LNCAP (cell line): ENCODE data around the gene OSBPL10.

ENCODE experiments used
- TF ChIP-seq, protein P1 (sequence below): fragments of 450-650 bp; IDR thresholded peaks from 2 replicates; pipeline ENCODE4 v1.5.1; 2017; ENCODE audit warnings: mild to moderate bottlenecking

The OSBPL10 gene

GRCh38 chr3:31648286-31648968, 332.6 kb downstream of the OSBPL10 start:
- TF ChIP-seq, protein P1, sequence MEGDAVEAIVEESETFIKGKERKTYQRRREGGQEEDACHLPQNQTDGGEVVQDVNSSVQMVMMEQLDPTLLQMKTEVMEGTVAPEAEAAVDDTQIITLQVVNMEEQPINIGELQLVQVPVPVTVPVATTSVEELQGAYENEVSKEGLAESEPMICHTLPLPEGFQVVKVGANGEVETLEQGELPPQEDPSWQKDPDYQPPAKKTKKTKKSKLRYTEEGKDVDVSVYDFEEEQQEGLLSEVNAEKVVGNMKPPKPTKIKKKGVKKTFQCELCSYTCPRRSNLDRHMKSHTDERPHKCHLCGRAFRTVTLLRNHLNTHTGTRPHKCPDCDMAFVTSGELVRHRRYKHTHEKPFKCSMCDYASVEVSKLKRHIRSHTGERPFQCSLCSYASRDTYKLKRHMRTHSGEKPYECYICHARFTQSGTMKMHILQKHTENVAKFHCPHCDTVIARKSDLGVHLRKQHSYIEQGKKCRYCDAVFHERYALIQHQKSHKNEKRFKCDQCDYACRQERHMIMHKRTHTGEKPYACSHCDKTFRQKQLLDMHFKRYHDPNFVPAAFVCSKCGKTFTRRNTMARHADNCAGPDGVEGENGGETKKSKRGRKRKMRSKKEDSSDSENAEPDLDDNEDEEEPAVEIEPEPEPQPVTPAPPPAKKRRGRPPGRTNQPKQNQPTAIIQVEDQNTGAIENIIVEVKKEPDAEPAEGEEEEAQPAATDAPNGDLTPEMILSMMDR, result no peak

- TF ChIP-seq, protein P1, result no peak
Observed at GRCh38 chr3:31645256-31645655, 335.8 kb downstream of the OSBPL10 start.

DNA sequence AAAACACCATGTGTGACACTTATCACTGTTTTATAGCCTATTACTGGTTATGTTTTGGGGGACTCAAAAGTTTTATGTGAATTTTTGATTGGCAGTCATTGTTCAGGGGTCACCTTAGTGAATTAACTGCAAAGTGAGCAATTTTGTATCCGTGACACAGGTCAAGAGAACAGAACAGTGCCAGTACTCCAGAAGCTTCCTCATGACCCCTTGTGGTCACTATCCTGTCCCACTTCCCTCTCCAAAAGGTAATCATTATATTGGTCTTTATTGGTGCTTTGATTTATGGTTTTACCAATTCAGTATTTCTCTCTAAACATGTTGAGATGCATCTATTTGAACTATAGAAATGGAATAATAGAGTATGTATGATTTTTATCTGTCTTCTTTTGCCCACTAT, 341.2 kb downstream of the OSBPL10 start:
- TF ChIP-seq, protein P1, result no peak

- TF ChIP-seq, protein P1, result no peak
Observed at GRCh38 chr3:31636694-31637442, 344.2 kb downstream of the OSBPL10 start.

DNA sequence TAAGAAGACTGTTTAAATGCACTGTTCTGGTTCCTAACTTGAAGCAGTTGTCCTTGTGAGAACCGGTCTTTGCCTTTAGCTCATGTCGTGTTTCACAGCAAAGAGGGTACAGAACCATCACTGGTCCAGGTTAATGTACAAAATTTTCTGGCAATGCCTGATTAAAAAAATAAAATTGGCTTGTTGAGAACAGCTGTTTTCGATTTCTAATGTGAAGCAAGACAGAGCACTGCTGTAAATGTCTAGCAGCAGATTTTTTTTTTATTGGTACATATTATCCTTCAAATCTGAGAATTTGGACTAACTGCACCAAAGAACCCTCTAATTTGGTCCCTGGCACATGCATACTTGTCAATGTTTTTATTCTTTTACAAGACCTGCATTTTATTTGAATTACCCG, 345.0 kb downstream of the OSBPL10 start:
- TF ChIP-seq, protein P1, result no peak

GRCh38 chr3:31635545-31635944, 345.5 kb downstream of the OSBPL10 start:
- TF ChIP-seq, protein P1, result no peak

GRCh38 chr3:31634476-31634875, 346.6 kb downstream of the OSBPL10 start:
- TF ChIP-seq, protein P1, result no peak
